GM12891 (cell line): ENCODE data around the gene TCF12.

Experiments
- POLR2A ChIP-seq: IDR thresholded peaks from 2 replicates; pipeline ENCODE4 v1.6.1; 2011; ENCODE audit warnings: low read depth, low read length, control low read depth
- POLR2AphosphoS5 ChIP-seq: IDR thresholded peaks from 2 replicates; pipeline ENCODE4 v1.6.1; 2011; ENCODE audit warnings: low read depth, low read length, control low read depth
- POU2F2 ChIP-seq: IDR thresholded peaks from 2 replicates; pipeline ENCODE4 v1.6.1; 2011; ENCODE audit warnings: low read depth, mild to moderate bottlenecking, control low read depth, low read length, moderate library complexity
- SPI1 ChIP-seq: IDR thresholded peaks from 2 replicates; pipeline ENCODE4 v1.6.1; 2011; ENCODE audit warnings: low read depth, low read length, control low read depth
- TAF1 ChIP-seq: IDR thresholded peaks from 2 replicates; pipeline ENCODE4 v1.6.1; 2011; ENCODE audit warnings: low read depth, low read length, control low read depth

GRCh38 chr15:57215881-57216280, 297.4 kb downstream of the TCF12 start:
- no peak for TF ChIP-seq POLR2A
- TF ChIP-seq POLR2AphosphoS5, result no peak
- TF ChIP-seq TAF1, result no peak
- TF ChIP-seq SPI1, result no peak
- no peak for TF ChIP-seq POU2F2
